ENCODE data around the gene APBB1IP.
A peak's percentile ranks its signal among the peaks of the same experiment; 100 is the strongest.

DNA sequence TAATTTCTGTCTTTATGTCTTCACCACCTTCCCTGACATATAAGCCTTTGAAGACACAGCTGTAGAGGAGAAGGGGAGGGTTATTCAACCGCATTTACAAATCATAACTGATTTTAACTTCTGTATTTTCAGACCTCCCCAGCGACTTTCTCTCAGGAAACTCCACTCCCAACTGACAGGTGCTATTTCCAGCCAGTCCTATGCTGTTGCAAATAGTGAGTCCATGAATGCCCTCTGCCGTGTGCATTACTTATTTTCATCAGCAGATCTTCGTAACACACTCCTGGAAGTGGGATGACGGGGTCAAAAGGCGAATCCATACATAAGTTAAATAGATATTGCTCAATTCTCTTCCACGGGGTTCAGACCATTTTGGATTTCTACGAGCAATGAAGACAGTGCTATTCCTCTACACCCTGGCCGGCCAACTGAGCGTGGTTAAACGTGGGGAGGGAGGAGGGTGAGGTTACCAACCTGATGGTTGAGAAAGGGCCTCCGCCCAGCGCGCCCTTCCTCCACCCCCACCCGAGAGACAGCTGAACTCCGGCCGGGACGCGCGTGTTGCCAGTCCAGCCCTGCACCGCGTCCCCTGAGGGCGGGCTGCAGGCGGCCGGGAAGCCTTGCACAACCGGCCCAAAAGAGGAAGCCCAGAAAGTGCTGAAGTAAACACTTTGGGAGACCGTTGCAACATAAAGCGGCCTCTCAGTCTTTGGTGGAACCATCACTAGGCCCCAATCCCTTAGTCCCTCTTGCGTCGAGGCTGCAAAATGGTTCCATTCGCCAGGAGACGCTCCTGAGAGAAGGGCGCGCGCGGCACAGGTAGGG lies at the start of gene APBB1IP:
- TF ChIP-seq, protein P1, sequence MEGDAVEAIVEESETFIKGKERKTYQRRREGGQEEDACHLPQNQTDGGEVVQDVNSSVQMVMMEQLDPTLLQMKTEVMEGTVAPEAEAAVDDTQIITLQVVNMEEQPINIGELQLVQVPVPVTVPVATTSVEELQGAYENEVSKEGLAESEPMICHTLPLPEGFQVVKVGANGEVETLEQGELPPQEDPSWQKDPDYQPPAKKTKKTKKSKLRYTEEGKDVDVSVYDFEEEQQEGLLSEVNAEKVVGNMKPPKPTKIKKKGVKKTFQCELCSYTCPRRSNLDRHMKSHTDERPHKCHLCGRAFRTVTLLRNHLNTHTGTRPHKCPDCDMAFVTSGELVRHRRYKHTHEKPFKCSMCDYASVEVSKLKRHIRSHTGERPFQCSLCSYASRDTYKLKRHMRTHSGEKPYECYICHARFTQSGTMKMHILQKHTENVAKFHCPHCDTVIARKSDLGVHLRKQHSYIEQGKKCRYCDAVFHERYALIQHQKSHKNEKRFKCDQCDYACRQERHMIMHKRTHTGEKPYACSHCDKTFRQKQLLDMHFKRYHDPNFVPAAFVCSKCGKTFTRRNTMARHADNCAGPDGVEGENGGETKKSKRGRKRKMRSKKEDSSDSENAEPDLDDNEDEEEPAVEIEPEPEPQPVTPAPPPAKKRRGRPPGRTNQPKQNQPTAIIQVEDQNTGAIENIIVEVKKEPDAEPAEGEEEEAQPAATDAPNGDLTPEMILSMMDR (IDR thresholded peaks at IDR 0.05): no peak
- TF ChIP-seq POLR2A (IDR thresholded peaks at IDR 0.05): peak in 1 of 2 donors; percentile 17
